Mesendoderm (in vitro differentiated cells): ENCODE data around the gene ATP6V1D.
"Not testable (repeated sequence)": the region's sequence is repeated elsewhere in the genome, so short reads cannot be mapped to it uniquely, and the experiment has no call there.

Source experiments
- DNase-seq: peaks from one replicate; pipeline ENCODE4 v3.0.0; 2013
- H2AK5ac ChIP-seq: 2 replicates; pipeline ENCODE4 v1.6.1; 2013; ENCODE audit warnings: low read length, inconsistent platforms
- H2BK120ac ChIP-seq: 2 replicates; pipeline ENCODE4 v1.6.1; 2013; ENCODE audit warnings: low read depth, mild to moderate bottlenecking, low read length, moderate library complexity, mixed read lengths
- H2BK15ac ChIP-seq: replicated peaks from 2 replicates; pipeline ENCODE4 v1.6.1; 2013; ENCODE audit warnings: low read depth, mild to moderate bottlenecking, moderate library complexity
- H2BK5ac ChIP-seq: 2 replicates; pipeline ENCODE4 v1.6.1; 2013; ENCODE audit warnings: low read length, inconsistent platforms
- H3K18ac ChIP-seq: 2 replicates; pipeline ENCODE4 v1.6.1; 2013; ENCODE audit warnings: mild to moderate bottlenecking, low read length, mixed read lengths
- H3K23ac ChIP-seq: one replicate; pipeline ENCODE4 v1.6.1; 2013; ENCODE audit warnings: low read length
- H3K27ac ChIP-seq: 2 replicates; pipeline ENCODE4 v1.5.1; 2013; ENCODE audit warnings: low read depth, mild to moderate bottlenecking, inconsistent platforms, low read length, moderate library complexity
- H3K27me3 ChIP-seq: 2 replicates; pipeline ENCODE4 v1.6.1; 2013; ENCODE audit warnings: low read length, control low read depth, mild to moderate bottlenecking, inconsistent platforms; ENCODE audit not compliant: insufficient read depth, poor library complexity
- H3K36me3 ChIP-seq: 2 replicates; pipeline ENCODE4 v1.6.1; 2013; ENCODE audit warnings: low read length, inconsistent platforms; ENCODE audit not compliant: control insufficient read depth, insufficient read depth
- H3K4ac ChIP-seq: one replicate; pipeline ENCODE4 v1.6.1; 2013; ENCODE audit warnings: low read depth, mild to moderate bottlenecking, low read length, moderate library complexity
- H3K4me1 ChIP-seq: 2 replicates; pipeline ENCODE4 v1.6.1; 2013; ENCODE audit warnings: low read depth, low read length, inconsistent platforms; ENCODE audit not compliant: control insufficient read depth
- H3K4me2 ChIP-seq: 2 replicates; pipeline ENCODE4 v1.6.1; 2013; ENCODE audit warnings: low read length
- H3K4me3 ChIP-seq: 2 replicates; pipeline ENCODE4 v1.5.1; 2013; ENCODE audit warnings: mild to moderate bottlenecking, low read length
- H3K56ac ChIP-seq: one replicate; pipeline ENCODE4 v1.6.1; 2013; ENCODE audit warnings: low read length
- H3K79me1 ChIP-seq: 2 replicates; pipeline ENCODE4 v1.6.1; 2013; ENCODE audit warnings: low read length, inconsistent platforms
- H3K79me2 ChIP-seq: 2 replicates; pipeline ENCODE4 v1.6.1; 2013; ENCODE audit warnings: mild to moderate bottlenecking, low read length; ENCODE audit not compliant: control insufficient read depth, insufficient read depth
- H3K9ac ChIP-seq: 2 replicates; pipeline ENCODE4 v1.6.1; 2013; ENCODE audit warnings: low read length, inconsistent platforms
- H4K5ac ChIP-seq: one replicate; pipeline ENCODE4 v1.6.1; 2013; ENCODE audit warnings: low read length
- H4K8ac ChIP-seq: one replicate; pipeline ENCODE4 v1.6.1; 2013; ENCODE audit warnings: low read depth, mild to moderate bottlenecking, control low read depth, low read length, moderate library complexity
- WGBS: extraction: QIAGEN DNeasy Blood & Tissue Kit; methylation state at CpG from one replicate; pipeline ENCODE4 v1.1.7; 2013; ENCODE audit warnings: low lambda C conversion rate, missing lambda C conversion rate; ENCODE audit not compliant: insufficient coverage; ENCODE audit errors: extremely low coverage; 5-methylcytosine and 5-hydroxymethylcytosine counted together

ATP6V1D gene

DNA sequence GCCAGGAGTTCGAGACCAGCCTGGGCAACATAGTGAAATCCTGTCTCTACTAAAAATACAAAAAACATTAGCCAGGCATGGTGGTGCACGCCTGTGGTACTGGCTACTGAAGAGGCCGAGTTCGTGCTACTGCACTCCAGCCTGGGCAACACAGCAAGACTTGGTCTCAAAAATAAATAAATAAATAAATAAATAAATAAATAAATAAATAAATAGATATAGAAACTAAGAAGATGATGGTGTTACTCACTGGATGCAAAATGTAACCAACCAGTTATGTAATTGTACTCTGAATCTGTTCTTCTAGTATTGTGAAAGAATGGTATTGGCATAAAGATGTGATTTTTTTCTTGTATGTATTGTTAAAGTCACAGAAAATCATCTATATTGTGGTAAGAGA, 29.9 kb downstream of the ATP6V1D start:
- H3K27ac ChIP-seq, H3K18ac ChIP-seq, H4K5ac ChIP-seq, H3K36me3 ChIP-seq, DNase-seq, H3K23ac ChIP-seq, H2BK15ac ChIP-seq, H2BK5ac ChIP-seq, H3K4me2 ChIP-seq, H3K9ac ChIP-seq, H3K27me3 ChIP-seq, H2BK120ac ChIP-seq, H3K4ac ChIP-seq, H3K79me1 ChIP-seq, H3K56ac ChIP-seq, H2AK5ac ChIP-seq, H3K79me2 ChIP-seq, H3K4me3 ChIP-seq, H4K8ac ChIP-seq, H3K4me1 ChIP-seq: not testable (repeated sequence)
- WGBS: no CpG with 5 or more reads among the region's 4 CpGs

DNA sequence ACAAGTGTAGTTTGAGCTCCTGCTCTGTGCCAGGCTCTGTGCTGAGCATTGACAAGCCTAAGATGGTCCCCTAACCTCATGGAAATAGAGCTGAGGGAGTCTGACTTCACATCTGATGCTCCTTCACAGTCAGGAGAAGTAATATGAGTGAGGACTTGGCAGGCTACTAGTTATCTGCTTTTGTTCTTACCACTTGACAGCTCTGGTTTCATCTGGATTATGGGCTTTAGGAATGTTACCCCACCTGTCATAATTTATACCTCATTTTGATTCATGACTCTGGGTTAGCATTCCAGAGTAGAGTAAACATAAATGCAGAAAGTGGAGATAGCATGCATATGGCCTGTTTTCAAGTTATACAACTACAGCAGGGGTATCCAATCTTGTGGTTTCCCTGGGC, 40.5 kb downstream of the ATP6V1D start:
- no peak for DNase-seq
- H3K4me3 ChIP-seq: no peak overlapping the region
- H3K27ac ChIP-seq: no peak overlapping the region
- no peak overlapping the region for H3K18ac ChIP-seq
- no peaks in the 10 kb centered on the region for H3K4me1 ChIP-seq
- H3K56ac ChIP-seq: no peak overlapping the region
- no peaks in the 10 kb centered on the region for H3K36me3 ChIP-seq
- no peak overlapping the region for H2BK5ac ChIP-seq
- H3K79me2 ChIP-seq: no peaks in the 10 kb centered on the region
- H4K8ac ChIP-seq: no peak overlapping the region
- H3K27me3 ChIP-seq: no peaks in the 10 kb centered on the region
- no peak overlapping the region for H2BK15ac ChIP-seq
- no peak overlapping the region for H3K4me2 ChIP-seq
- H4K5ac ChIP-seq: no peak overlapping the region
- H3K79me1 ChIP-seq: no peaks in the 10 kb centered on the region
- H3K23ac ChIP-seq: no peak overlapping the region
- no peak overlapping the region for H3K4ac ChIP-seq
- H2AK5ac ChIP-seq: no peak overlapping the region
- no peak overlapping the region for H3K9ac ChIP-seq
- H2BK120ac ChIP-seq: no peak overlapping the region

DNA sequence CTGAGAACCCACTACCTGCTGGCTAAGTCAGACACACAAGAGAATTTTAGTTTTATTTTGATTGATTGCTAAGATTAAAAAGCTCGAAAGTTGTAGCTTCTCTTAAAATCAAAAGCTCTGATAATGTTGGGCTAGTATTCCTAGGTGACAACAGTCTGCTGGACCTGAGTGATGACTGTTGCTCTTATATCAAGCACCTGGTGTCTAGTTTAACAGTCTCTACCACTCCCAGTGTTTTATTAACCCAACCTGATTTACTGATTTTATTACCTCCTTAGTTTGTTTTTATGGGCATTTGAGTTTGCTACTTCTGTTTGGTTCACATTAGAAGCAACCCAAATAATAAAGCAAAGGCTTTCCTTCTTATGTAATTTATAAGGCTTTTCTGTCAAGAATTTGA, 41.8 kb downstream of the ATP6V1D start:
- H3K27me3 ChIP-seq: no peaks in the 10 kb centered on the region
- H3K18ac ChIP-seq: no peak overlapping the region
- no peak overlapping the region for H3K9ac ChIP-seq
- H2AK5ac ChIP-seq: no peak overlapping the region
- no peaks in the 10 kb centered on the region for H3K79me2 ChIP-seq
- no peaks in the 10 kb centered on the region for H3K4me1 ChIP-seq
- no peak overlapping the region for H3K4me3 ChIP-seq
- no peaks in the 10 kb centered on the region for H3K36me3 ChIP-seq
- no peak overlapping the region for H2BK5ac ChIP-seq
- no peaks in the 10 kb centered on the region for H3K79me1 ChIP-seq
- no peak overlapping the region for H3K4me2 ChIP-seq
- no peak overlapping the region for H4K5ac ChIP-seq
- H3K27ac ChIP-seq: no peak overlapping the region
- no peak overlapping the region for H3K23ac ChIP-seq
- DNase-seq: no peak
- no peak overlapping the region for H2BK15ac ChIP-seq
- H2BK120ac ChIP-seq: no peak overlapping the region
- no CpG with 5 or more reads among the region's 1 CpG for WGBS
- H3K56ac ChIP-seq: no peak overlapping the region
- H4K8ac ChIP-seq: no peak overlapping the region
- H3K4ac ChIP-seq: no peak overlapping the region

DNA sequence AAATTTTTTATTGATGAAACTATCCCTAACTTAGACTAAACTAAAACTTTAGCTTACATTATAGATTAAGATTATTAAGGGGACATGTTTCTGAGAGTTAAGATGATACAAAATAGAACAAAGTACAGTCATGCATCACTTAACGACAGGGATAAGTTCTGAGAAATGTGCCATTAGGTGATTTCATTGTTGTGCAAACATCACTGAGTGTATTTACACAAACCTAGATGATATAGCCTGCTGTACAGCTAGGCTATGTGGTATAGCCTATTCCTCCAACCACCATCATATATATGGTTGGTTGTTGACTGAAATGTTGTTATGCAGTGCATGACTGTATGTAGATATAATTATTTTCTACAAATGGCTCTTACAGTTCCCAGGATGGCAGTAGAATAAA, 46.5 kb downstream of the ATP6V1D start:
- H3K4ac ChIP-seq: no peak overlapping the region
- no CpG with 5 or more reads among the region's 1 CpG for WGBS

DNA sequence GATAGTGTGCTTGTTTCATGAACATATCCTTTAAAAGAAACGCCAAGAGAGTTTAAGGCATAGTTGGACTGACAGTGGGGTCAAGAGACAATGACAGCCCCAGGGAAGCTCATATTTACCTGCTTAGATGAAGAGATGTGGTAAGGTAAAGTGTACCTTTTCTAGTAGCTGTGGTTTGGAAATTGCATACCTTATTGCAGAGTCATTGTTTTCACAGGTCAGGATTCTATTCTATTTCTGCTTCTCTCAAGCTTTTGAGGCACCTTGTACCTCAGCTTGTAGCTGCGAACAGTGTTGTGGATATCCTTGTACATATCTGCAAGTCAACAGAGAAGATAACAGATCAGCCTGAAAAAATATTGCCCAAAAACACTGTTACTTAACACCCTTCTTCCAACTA, 47.7 kb downstream of the ATP6V1D start:
- H3K4me1 ChIP-seq: no peaks in the 10 kb centered on the region
- DNase-seq: no peak
- H4K5ac ChIP-seq: no peak overlapping the region
- H3K18ac ChIP-seq: no peak overlapping the region
- no peak overlapping the region for H4K8ac ChIP-seq
- H3K23ac ChIP-seq: no peak overlapping the region
- WGBS: no CpG with 5 or more reads among the region's 2 CpGs
- H3K4ac ChIP-seq: no peak overlapping the region
- no peak overlapping the region for H3K4me3 ChIP-seq
- H2BK120ac ChIP-seq: no peak overlapping the region
- H3K27me3 ChIP-seq: no peaks in the 10 kb centered on the region
- no peak overlapping the region for H3K9ac ChIP-seq
- no peak overlapping the region for H2BK5ac ChIP-seq
- no peak overlapping the region for H2AK5ac ChIP-seq
- no peak overlapping the region for H3K27ac ChIP-seq
- no peak overlapping the region for H3K56ac ChIP-seq
- H3K79me1 ChIP-seq: no peaks in the 10 kb centered on the region
- H3K4me2 ChIP-seq: no peak overlapping the region
- no peak overlapping the region for H2BK15ac ChIP-seq
- H3K36me3 ChIP-seq: no peaks in the 10 kb centered on the region
- H3K79me2 ChIP-seq: no peaks in the 10 kb centered on the region

More for the DNA sequence above, 46.5 kb downstream of the ATP6V1D start:
- H2BK5ac ChIP-seq: no peak overlapping the region
- no peak overlapping the region for H2BK120ac ChIP-seq
- H3K4me1 ChIP-seq: no peaks in the 10 kb centered on the region
- H3K23ac ChIP-seq: no peak overlapping the region
- DNase-seq: no peak
- no peak overlapping the region for H4K8ac ChIP-seq
- no peak overlapping the region for H2BK15ac ChIP-seq
- H3K56ac ChIP-seq: no peak overlapping the region
- H3K27ac ChIP-seq: no peak overlapping the region
- H2AK5ac ChIP-seq: no peak overlapping the region
- no peaks in the 10 kb centered on the region for H3K79me1 ChIP-seq
- no peak overlapping the region for H4K5ac ChIP-seq
- no peaks in the 10 kb centered on the region for H3K79me2 ChIP-seq
- H3K36me3 ChIP-seq: no peaks in the 10 kb centered on the region
- no peak overlapping the region for H3K18ac ChIP-seq
- no peak overlapping the region for H3K4me3 ChIP-seq
- H3K27me3 ChIP-seq: no peaks in the 10 kb centered on the region
- H3K4me2 ChIP-seq: no peak overlapping the region
- H3K9ac ChIP-seq: no peak overlapping the region
